AG20443 (cell line): Measurements from ENCODE around the gene TMEM11.

Experiments
- DNase-seq: peaks from one replicate; pipeline ENCODE4 v3.0.0; 2012; ENCODE audit warnings: low spot score, mixed read lengths

Gene TMEM11, protein sequence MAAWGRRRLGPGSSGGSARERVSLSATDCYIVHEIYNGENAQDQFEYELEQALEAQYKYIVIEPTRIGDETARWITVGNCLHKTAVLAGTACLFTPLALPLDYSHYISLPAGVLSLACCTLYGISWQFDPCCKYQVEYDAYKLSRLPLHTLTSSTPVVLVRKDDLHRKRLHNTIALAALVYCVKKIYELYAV

DNA sequence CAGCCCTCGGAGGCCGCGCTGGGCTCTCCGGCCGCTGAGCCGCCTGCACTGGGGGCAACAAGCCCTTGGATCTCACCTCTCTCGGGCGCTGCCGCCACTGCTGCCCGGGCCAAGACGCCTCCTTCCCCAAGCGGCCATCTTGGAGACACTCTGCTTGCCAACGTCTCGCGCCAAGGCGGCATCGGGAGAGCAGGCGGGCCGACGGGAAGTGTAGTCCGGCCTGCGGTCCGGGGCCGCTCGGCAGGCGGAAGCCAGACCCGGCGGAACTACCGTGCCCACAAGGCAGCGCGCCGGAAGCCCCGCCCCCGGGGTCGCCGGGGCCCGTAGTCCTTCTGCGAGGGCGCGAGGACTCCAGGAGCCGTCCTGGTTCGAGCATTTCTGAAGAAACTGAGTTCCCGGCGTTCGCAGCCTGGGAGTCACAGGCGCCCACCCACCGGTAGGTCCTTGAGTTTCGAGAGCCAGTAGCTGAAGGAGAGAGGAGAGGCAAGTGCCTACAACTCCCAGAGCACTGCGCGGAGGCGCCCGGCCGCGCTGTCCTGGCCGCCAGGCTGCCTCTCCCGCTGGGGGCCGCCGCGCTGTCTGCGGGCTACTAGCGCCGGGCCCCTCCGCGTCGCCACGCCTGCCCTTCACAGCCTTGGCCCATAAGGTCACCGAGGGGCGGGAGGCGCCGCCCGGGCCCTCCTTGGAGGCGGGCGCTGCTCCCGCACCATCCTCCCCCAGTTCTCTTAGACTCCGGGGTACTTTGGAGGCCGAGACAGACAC lies at the start of gene TMEM11:
TSS of gene TMEM11 (minus strand) at position 147 of the 762 bp plus-strand sequence. CDS start at position 138, 9 bp downstream.
- DNase-seq, result peak; percentile 99

DNA sequence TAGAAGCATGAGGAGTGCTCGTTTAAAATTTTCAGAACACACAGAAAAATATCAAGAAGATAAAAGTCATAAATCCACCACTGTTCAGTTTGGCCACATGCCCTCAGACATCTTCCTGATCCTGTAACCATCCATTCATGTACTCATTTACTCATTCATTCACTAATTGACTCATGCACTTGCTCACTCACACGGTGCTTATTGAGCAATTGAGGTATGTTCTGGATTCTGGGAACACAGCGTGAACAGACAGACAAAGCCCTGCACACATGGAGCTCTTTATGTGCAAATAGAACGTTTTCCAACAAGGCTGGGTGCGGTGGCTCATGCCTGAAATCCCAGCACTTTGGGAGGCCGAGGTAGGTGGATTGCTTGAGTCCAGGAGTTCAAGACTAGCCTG lies 49.4 kb upstream of the TMEM11 start:
- DNase-seq, result peak; percentile 63

DNA sequence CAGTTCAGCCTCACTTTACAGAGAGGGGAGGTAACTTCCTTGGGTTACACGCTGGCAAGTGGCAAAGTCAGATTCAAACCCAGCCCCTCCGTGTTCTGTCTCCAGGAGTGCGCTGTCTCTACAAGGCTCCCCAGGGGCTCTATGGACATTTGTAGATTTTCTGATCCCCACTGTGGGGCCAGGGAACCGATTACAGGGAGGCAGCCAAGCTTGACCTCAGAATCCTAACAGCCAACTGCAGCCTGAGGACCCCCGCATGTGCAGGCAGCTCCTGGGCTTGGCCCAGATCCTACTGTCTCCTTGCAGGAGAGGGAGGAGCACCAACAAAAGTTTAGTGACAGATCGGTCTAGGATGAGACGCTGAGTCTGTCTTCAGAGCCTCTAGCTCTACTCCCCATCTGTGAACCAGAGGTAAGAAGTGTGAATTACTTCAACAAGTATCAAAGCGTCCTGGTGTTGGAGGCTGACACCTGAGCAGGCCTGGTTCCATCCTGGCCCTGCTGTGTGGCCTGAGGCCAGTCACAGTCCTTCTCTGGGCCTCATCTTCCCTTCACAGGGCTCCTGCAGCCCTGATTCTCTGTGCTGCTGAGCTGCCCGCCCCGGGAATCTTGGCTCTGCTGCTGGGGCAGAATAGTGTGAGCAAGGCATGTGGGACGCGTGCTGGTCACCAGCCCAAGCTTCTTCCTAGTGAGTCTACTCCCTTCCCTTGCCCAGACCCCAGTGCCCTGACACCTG lies 48.5 kb upstream of the TMEM11 start:
- no peak for DNase-seq

DNA sequence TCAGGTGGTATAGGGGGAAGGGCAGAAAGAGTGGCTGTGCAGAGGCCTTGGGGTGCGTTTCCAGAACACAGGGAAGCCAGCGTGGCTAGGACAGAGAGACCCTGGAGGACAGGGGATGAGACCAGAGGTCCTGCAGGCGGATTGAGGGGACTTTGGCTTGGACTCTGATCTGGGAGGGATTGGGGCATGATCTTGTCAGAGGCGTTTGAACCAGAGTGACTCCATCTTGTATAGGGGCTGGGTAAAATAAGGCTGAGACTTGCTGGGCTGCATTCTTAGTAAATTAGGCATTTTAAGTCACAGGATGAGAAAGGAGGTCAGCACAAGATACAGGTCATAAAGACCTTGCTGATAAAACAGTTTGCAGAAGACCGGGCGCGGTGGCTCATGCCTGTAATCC lies 44.6 kb upstream of the TMEM11 start:
- DNase-seq, result no peak

DNA sequence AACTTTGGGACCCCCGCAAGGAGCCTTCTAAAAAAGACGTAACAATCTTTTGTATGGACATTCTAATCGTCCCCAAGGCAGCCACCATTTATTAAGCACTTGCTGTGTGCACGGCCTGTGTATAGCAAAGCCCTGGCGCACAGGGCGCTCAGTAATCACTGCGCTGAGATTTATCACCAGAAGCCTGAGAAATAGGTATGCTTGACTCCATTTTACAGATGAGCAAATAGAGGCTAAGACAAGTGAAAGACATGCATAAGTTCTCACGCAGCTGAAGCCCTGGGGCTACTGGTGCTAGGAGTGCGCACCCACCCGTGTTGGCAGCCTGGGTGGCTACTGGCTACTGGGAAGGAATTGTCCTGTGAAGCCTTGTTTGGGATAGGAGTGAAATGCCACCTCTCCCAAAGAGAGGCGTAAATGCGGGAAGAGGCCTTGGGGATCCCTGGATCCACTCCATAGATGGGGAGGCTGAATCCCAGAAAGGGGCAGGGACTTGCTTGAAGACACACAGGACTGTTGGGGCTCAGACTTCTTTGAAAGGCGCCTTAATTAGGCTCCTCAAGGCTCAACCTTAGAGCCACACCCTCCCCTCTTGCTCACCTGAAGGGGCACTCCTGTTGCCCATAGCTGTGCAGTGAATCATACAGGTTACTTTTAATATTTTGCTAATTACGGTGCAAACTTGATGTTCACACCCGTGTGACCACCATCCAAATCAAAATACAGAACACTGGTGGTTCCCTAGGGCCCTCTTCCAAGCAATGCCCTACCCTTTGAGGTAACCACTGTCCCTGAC lies 39.9 kb upstream of the TMEM11 start:
- DNase-seq, result no peak

DNA sequence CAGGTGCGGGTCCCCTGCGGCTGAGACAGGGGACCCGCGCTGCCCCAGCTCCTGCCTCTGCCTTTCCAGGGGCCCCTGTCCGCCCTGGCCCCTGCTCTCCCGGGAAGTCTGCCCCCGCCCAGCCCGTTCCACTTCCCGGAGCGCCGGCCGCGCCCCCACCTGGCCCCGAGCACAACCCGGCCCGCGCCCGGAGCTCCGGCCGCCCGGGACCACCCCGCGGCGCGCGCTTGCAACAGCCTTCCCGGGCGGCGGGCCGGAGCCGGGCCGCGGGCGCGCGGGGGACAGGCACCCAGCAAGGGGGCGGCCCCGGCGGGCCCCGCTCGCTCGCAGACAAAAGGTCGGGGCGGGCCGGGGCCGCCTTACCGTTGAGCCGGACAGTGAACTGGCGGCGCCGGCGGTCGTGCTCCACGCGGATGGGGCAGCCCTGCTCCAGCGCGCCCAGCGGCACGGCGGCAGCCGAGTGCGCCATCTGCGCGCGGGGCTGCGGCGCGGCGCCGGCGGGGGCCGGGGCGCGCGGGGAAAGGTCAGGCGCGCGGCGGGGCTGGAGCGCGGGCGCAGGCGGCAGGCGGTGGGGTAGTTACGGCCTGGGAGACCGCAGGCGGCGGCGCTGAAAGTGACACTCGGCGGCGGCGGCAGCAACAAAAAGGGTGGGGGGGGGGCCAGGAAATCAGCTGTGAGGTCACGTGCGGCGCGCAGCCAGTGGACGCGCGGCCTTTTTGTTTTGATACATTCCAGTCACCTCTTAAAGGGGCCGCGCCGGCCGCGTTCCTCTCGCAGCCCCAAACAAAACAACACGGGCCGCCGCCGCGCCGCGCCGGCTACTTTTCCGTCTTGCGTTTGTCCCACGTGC lies 39.1 kb upstream of the TMEM11 start, which contains the start of gene NATD1:
TSS of gene NATD1 (minus strand) at position 615 of the 850 bp plus-strand sequence. CDS start at position 469, 146 bp downstream.
- peak; percentile 95 for DNase-seq

DNA sequence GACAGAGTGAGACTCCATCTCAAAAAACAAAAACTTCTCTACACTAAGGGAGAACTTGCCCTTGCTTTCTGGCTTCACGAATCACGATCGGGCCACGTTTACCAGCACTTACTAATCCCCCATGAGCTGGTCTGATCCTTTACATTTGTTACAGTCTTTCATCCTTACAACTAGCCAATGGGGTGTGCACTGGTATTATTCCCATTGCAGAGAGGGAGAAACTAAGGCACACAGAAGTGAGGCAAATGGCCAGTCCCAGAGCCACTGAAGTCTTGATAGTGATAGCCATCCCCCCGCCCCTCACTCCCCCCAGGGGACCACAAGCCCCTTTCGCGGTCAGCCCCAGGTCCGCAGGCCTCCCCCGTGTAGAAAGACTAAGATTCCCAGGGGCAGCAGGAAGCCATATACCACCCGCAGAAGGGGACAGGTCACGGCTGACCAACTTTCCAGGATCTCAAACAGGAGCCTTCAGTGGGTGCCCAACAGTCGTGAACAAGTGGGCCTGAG lies 38.4 kb upstream of the TMEM11 start:
- DNase-seq, result no peak

DNA sequence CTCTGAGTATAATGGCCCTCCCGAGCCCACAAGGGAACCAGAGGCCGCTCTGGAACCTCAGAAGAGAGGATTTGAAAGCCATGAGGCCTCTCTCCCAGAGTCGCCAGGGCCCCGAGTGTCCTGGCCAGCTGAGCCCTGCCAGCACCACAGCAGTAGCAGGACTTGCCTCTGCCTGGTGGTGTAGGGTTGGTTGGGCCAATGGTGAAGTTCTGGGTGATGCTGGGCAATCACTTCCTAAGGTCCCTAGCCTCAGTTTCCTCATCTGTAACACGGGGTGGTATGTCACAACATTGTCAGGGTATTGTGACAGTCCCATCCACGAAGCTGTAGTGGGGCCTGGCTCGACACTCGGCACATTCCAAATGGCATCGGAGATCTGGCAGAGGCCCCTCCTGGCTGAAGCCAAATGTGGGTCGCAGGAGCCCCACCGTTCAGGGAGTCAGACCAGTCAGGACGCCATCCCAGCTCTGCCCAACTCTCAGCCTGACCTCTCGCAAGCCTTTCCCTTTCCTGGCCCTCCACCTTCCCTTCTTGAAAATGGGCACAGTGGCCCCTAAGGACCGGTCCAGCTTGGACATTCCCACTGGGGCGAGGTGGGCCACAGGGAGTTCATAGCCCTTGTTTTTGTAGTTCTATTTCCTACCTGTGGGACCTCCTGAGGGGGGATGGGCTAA lies 37.5 kb upstream of the TMEM11 start:
- DNase-seq, result no peak

DNA sequence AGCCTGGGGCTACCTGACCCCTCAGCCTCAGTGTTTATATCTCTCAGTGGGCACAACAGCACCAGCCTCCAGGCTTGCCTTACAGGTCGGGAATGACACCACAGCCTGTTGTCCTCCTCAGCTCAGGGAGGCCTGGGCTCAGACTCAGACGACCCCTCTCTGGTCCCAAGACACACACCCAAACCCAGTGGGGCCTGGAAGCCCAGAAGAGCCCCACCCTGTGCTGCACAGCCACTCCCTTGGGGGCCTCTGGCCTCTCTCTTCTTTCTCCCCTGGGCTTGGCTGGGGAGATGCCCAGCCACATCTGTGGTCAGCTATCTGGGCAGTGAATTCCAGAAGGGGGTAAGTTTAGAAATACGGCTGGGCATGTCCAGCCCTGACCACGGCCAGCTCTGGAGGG lies 36.9 kb upstream of the TMEM11 start:
- no peak for DNase-seq

DNA sequence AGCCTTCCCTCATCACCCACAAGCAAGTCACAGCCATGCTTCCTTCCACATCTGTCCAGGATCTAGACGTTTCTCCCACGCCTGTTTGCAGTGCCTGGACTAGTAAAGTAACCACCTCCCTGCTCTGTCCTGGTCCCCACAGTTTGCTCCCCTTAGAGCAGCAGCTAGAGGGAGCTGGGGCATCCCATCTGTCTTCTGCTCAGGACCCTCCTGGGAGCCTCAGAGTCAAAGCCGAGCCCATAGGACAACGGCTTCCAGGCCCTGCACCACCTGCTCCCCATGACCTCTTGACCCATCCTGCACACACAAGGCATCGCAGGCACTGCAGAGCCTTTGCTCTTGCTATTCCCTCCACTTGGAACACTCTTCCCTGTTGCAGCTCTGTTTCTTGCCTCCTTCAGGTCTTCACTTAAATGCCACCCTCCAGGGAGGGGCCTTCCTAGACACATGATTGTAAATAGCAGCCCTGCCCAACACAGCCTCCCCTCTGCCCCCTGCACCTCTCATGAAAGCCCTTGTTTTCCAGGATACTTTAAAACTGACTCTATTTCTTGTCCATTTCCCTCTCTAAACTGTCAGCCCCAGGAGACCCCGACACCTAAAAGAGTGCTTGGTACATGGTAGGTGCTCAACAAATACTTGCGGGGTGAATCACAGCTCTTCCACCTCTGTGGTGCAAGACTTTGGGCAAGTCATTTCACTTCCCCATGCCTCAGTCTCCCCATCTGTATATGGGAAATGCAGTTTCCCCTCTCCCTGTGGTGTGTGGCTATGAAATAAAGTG lies 36.2 kb upstream of the TMEM11 start:
- no peak for DNase-seq

DNA sequence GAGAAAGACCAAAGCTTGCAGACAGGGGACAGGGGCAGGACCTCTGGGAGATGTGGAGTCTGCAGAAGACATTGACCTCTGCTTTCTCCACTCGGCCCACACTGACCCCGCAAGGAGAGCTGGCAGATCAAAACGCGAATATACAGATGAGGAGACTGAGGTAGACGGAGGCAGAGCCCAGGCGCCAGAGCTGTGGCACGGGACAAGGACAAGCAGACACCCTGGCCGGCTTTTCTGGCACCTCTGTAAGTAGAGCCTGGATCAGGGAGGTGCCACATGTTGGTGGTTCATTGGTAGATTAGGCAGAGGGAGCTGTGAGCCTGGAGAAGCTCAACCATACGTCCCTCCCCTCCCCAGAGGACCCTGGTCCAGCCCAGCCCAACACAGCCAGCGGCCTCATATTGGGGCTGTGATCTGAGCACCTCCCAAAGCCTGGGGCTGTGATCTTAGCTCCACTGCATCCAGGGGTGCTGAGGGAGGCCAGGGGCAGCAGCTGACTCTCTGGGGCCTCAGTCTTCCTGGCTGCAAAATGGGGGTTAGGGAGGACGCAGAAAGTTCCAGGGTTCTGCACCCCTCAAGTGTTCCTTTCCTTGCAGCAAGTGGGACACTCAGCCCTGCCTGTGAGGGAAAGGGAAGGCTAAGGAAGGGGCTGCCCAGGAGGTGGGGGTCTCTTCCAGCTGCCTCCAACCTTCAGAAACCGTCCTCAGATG lies 35.3 kb upstream of the TMEM11 start:
- DNase-seq, result no peak

DNA sequence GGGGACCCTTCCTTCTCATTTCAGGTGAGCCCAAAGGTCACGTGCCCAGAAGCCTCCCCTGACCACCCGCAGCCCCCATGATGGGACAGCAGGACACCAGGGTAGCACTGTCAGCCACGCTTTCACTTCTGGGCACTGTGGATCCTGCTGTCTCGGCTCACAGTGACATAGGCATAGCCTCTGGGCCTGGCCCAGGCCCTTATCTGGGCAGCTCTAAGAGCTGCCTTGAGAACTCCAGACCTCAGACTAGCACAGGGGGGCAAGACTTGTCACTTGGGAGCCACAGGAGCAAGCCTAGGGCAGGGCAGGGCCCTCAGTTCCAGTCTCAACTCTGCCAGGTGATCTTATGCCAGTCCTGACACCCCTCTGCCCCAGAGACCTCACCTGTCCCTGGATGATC lies 34.5 kb upstream of the TMEM11 start:
- DNase-seq, result no peak

DNA sequence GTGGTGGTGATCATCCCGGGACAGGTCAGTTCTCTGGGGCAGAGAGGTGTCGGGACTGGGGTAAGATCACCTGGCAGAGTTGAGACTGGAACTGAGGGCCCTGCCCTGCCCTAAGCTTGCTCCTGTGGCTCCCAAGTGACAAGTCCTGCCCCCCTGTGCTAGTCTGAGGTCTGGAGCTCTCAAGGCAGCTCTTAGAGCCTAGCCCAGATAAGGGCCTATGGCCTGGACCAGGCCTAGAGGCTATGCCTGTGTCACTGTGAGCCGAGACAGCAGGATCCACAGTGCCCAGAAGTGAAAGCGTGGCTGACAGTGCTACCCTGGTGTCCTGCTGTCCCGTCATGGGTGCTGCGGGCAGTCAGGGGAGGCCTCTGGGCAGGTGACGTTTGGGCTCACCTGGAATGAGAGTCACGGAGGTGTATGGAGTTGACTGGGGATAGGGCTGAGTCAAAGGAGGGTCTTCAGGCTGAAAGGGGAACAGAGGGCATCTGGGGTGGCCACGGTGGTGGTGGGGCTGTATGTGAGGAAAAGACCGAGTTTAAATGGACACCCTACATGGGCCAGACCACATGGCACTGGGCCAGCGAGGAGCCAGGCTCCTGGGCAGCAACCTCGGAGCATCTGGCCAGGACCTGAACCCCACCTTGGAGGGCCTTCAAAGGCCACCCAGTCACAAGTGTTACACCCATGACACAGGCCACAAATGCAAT lies 33.7 kb upstream of the TMEM11 start:
- DNase-seq, result no peak

DNA sequence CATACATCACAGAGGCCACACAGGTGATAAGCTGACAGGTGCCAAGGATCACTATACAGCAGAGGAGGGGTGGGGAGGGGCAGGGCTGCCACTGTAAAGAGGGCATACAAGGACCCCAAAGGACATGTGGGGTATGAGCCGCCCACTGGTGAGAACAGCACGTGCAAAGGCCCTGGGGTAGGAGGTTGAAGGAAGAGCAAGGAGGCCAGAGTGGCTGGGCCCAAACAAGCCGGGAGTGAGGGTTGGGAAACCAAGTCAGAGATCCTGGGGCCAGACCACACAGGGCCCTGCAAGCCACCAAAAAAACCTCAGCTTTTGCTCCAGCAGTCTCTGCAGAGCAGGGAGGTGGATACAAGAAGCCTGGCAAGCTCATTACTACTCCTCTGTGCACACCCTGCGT lies 32.7 kb upstream of the TMEM11 start:
- DNase-seq, result no peak

DNA sequence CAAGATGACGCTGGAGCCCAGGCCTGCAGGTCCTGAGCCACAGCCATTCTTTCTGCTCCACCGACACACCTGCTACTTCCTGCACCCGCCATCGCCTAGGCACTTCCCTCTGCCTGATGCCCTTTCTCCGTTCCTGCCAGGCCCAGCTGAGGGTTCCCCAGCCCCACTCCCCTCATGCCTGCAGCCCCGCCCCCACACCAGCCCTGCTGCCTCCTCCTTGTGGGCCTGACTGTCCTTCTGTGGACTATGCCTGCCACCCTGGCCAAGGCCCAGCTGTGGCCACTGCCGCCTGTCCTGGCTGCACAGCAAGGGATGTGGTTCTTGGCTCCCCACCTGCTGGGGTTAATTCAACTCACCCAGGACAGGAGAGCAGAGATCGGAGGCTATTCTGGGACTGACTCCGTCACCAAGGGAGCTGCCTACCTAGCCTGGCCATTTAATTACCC lies 31.7 kb upstream of the TMEM11 start:
- no peak for DNase-seq

DNA sequence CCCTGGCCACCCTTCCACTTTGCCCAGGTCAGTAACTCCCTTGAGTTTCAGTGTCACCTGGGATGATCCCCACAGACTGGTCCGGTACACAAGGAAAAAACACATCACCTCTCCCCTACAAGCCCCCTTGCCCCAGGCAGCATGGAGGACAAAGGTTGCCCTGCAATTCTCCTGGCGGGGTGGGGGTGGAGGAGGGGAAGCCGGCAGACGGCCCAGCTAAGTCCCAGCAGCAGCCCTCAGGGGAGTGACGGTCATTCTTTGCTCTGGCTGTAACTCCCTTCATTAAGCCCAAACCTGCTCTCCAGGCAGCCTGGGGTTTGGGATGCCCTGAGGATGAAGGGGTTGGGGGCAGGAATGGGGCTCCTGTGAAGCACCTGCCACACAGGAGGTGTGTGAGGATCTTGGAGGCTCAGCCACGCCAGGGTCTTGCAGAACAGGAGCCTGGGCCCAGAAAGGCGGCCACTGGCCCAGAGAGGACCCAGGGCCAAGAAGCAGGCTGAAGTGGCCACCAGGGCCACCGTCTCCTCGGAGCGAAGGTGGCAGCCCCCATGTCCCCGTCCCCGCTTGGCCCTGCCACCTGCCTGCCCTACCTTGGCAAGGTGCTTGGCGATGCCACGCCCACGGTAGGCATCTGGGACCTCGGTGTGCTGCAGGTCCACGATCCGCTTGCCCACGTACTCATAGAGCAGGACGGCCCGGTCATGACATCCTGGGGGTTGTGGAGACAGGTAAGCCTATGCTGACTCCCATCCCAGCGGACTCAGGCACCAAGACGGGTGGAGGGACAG lies 29.7 kb upstream of the TMEM11 start:
- DNase-seq, result no peak

DNA sequence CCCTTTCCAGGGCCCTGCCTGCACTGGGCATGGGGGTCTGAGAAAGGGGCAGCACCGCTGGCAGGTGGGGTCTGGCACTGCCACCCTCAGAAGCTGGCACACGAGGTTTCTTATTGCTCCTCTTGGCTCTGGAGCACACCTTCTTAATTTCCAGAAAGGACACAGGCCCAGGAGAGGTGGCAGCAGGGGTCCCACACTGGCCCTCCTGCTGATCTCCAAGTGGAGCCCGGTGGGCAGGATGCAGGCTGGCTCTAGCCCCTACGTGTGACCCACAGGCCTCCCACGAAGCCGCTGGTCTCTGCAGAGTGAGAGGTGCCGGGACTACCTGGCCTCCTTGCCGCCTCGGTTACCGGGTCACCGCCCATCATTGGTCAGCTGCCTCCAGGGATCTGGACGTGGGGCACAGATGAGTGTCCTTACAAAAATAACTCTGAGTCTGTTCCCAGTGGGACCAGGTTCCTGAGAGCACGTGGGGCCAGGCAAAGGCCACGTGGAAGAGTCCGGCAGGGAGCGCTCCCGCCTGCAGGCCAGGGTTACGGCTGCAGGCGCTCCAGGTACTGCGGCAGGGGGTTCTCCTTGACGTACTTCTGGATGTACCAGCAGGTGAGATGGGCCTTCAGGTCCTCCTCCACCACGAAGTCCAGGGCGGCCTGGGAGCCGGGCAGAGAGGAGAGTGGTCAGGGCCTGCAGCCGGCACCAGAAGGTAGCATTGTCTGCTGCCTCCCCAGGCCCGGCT lies 29.0 kb upstream of the TMEM11 start:
- DNase-seq, result no peak
